ENCODE measurements around the gene STK17B.
"Not testable (repeated sequence)": the region's sequence is repeated elsewhere in the genome, so short reads cannot be mapped to it uniquely, and the experiment has no call there.

Gene STK17B

DNA sequence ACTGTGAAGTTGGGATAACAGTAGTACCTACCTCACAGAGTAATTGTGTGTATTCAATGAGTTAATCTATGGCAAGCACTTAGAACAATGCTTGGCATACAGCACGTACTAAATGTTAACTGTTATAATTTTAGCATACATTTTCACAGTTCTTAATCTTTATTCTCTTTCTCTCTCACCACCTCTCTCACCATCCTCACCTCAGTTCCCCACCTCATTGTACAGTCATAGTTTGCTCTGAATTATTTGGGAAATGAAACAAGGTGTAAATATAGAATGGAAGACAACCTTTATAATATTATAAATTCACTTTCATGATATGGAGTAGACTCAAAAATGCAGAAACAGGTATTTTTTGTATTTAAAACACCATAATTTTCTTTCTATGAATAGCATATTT lies 62.8 kb downstream of the STK17B start:
- DNase-seq: no peak

DNA sequence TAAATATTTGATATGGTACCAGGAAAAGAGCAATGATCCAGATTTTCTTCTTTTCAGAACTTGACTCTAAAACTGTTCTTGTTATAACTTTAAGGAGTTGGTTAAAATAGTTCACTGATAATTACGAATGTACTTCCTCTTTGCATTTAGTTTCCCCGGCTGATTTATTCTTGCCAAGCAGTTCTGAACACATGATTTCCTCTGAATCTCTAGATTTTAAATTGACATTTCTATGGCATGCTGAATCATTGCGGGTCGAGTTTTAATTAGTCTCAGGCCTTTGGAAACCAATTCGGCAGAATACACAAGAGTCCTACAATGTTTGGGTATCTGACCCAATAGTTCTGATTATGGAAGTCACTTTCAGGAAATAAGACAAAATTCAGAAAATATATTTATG lies 65.4 kb downstream of the STK17B start:
- DNase-seq: no peak

DNA sequence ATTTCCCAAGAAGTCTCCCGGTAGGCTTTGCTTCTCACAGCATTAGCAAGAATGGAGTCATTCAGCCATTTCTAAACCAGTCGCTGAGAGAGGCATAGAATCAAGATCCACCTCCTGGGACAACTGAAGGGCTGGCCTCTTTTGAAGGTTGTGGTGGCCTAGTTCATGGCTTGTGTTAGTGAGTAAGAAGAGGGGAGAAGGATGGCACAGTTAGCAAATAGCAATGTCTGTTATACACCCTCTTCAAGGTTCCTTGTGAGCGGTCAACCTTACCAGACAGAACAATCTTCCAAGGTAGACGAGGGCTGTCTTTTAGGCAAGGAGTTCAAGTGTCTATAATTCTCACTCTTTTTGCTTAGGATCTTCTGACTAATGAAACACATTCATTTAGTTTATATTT lies 67.3 kb downstream of the STK17B start:
- no peak for DNase-seq

DNA sequence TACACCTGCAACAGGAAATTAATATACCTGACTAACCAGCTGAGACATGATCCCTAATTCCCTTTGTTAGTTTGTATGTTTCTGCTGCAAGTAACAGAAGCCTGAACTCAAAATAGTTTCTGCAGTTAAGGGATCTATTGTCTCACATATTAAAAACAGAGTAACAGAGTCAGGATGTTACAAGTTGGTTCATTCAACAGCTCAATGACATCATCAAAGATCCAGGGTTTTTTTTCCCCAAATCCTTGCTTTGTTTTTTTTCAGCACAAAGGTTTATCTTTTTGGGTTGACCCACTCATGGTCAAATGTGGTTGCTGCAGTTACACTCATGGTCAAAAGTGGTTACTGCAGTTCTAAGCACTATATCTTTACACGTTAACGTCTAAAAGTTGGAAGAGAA lies 67.8 kb downstream of the STK17B start:
- DNase-seq: no peak

DNA sequence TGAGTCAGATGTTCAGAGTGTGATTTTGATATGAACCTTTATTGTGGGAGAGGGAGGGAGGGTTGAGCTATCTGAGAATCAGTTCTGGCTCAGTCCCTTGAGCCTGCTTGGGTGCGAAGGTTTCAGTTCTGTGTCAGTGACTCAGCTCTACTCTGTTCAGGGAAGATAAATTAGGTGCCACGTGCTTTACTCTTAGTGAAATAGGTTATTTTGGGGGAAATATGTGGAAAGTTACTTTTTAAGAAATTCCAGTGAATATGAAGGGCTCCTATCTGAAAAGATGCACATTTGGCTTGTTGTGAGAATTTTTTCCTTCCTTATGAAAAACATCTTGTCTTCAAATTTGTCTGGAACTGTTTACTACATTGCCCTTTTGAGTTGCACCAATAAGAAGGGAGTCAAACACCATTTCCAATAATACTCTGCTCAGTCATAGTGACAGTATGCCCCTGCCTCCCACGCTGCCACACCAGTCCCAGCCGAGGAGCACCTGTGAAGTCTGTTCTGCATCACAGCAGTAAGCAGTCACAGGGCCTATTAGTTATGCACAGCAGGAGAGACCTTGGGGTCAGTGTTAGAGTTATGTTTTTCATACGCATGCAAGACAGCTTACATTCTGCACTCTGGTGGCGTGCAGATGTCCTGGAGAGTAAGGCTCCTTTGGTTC lies 69.9 kb downstream of the STK17B start:
- peak; percentile 21 for DNase-seq

DNA sequence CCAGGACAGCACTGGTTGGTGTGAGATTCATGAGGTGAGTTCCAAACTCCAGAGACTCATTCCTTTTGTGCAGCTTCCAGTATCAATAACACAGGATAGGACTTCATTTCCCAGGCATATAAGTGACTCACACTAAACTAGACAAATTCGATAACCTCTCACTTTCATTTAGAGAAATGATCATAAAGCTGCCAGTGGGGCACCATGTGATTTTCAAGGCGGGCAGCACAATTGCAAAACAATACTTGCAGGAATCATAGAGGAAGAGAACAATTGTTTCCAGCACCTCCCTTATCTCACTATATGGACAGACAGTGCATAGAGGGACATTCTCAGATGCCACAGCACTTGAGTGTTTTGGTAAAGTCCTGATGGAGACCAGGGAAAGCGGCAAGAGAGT lies 71.5 kb downstream of the STK17B start:
- no peak for DNase-seq

DNA sequence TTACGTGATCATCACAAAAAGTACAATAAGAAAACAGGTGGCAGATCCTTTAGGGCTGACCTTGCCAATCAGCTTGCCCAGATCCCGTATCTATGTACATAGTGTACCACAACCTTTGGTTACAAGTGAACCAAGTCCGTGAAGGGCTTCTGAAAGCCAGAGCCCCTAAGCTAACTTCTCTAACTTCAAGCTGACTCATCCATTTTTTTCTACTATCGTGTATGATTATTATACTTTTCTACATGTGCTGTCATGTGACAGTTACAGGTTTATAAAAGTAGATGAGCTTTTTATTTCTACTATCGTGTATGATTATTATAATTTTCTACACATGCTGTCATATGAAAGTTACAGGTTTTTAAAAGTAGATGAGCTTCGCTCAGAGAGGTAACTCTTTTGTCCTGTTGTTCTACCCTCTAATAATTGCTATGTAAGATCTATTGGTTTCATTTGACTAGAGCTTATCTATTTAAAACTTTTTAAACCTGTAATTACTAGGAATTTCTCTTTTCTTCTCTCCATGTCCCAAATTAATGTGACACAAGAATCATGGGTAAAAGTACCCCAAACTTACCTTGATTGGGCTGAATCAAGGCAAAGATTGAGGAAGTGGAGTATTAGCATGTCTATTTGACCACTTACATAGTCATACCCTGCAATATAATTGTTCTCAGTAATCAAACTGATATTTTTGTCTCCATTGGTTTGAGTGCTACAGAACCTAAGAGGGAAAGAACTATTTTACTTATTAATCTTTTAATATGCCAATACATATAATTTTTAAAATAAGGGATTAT lies 73.3 kb downstream of the STK17B start:
- no peak for DNase-seq

DNA sequence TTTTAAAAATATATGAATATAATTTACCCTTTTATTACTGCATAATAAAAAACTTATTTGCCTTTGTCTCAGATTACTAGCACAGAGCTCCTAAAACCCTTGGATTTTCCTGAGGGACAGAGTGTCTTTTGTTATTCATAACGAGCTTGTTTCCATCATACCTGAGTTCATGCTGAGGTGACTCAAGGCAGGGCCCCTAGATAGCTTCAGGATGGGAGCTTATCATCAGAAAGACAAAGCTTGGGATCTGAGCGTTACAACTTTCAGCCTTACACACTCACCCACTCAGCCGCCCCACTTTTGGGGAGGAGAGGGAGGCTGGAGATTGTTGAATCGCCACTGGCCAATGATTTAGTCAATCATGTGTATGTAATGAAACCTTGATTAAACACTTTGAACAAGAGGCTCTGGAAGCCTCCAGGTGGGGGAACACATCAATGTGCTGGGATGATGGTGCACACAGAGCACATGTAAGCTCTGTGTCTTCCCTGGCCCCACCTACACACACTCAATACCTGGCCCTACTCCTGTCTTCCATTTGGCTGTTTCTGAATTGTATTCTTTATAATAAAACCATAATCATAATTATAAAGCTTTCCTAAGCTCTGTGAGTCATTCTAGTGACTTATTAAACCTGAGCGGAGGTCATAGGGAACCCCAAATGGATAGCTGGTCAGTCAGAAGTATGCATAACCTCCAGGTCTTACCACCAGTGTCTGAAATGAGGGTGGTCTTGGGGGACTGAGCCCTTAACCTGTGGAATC lies 74.2 kb downstream of the STK17B start:
- DNase-seq: no peak

DNA sequence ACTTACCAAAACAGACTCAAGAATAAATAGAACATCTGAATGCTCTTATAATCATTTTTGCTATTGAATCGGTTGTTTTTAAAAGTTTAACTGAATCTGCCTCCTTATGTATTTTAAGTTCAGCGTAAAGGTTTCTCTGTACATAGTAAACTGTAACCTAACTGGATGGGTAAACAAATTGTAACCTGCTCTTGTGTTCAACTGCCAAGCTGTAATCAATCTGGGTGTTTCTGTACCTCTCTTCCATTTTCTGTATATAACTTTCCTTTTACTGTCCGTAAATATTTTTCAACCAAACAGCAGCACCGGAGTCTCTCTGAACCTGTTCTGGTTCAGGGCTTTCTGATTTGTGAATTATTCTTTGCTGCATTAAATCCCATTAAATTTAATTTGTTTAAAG lies 75.1 kb downstream of the STK17B start:
- no peak for DNase-seq

DNA sequence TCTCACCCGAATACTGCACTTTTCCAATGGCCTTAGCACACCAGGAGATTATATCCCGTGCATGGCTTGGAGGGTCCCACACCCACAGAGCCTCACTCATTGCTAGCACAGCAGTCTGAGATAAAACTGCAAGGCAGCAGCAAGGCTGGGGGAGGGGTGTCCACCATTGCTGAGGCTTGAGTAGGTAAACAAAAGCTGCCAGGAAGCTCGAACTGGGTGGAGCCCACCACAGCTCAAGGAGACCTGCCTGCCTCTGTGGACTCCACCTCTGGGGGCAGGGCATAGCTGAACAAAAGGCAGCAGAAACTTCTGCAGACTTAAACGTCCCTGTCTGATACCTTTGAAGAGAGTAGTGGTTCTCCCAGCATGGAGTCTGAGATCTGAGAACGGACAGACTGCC lies 81.9 kb downstream of the STK17B start:
- not testable (repeated sequence) for DNase-seq

DNA sequence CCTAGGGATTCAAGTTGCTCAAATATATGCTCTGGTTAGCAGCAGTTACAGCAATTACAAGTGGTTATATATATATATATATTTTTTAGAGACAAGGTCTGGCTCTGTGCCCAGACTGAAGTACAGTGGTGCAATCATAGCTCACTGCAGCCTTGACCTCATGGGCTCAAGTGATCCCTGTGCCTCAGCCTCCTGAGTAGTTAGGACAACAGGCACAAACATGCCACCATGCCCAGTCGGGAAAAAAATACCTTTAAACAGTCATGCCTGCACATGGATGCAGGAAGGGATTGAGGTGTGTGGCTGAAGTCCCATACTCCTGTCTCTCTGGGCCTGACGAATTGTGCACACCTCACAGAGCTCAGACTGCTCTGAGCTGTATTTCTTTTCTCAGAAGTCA lies 83.2 kb downstream of the STK17B start:
- DNase-seq: peak; percentile 44

DNA sequence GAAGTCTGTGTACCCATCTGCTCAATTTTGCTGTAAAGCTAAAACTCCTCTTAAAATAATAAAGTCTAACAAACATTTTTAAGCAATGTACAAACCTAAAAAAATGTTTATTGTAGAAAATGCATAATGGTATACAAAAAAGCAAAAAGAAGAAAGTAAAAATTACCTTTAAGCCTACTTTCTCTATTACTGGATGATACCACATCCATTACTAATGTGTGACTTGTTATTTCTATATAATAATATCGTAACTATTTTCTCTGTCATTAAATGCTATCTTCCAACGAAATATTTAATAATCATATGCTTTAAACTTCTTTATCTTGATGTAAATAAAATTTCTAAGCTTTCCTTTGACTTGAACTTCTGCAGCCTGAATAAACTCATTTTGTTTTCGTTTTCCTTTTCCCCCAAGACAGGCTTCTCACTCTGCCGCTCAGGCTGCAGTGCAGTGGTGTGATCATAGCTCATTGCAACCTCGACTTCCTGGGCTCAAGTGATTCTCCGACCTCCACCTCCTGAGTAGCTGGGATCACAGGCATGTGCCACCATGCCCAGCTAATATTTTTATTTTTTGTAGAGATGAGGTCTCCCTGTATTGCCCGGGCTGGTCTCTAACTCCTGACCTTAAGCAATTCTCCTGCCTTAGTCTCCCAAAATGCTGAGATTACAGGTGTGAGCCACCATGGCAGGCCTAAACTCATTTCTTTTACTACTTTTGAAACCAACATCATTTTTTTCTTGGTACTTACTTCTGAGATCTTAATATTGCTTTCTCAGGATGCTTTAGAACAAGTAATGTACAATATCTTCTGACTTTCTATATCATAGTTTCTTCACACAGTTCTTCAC lies 84.6 kb downstream of the STK17B start:
- no peak for DNase-seq

DNA sequence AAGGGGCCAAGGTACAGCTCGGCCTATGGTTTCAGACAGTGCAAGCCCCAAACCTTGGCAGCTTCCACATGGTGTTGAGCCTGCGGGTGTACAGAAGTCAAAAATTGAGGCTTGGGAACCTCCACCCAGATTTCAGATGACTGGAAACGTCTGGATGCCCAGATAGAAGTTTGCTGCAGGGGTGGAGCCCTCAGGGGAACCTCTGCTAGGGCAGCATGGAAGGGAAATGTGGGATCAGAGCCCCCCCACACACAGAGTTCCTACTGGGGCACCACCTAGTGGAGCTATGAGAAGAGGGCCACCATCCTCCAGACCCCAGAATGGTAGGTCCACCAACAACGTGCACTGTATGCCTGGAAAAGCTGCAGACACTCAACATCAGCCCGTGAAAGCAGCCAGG lies 87.8 kb downstream of the STK17B start:
- no peak for DNase-seq

All from fibroblast of skin of scalp (primary cell).